ENCODE results near the gene KCNJ11. TPM values are rescaled to one million over a fixed set of nuclear protein-coding genes. Genes with fewer than 3 reads are reported as not detected.

KCNJ11 gene
- total RNA-seq, 1 donor = not detected

GRCh38 chr11:17414992-17415391, 26.5 kb upstream of the KCNJ11 start:
- TF ChIP-seq, protein P1, sequence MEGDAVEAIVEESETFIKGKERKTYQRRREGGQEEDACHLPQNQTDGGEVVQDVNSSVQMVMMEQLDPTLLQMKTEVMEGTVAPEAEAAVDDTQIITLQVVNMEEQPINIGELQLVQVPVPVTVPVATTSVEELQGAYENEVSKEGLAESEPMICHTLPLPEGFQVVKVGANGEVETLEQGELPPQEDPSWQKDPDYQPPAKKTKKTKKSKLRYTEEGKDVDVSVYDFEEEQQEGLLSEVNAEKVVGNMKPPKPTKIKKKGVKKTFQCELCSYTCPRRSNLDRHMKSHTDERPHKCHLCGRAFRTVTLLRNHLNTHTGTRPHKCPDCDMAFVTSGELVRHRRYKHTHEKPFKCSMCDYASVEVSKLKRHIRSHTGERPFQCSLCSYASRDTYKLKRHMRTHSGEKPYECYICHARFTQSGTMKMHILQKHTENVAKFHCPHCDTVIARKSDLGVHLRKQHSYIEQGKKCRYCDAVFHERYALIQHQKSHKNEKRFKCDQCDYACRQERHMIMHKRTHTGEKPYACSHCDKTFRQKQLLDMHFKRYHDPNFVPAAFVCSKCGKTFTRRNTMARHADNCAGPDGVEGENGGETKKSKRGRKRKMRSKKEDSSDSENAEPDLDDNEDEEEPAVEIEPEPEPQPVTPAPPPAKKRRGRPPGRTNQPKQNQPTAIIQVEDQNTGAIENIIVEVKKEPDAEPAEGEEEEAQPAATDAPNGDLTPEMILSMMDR (IDR thresholded peaks at IDR 0.05; ENCODE audit: insufficient read depth, low read depth, low read length) = no peak
- no peak for DNase-seq (ENCODE audit: low read depth)
- H3K4me3 ChIP-seq (ENCODE audit: low read depth, low read length) = no peak overlapping the region

- TF ChIP-seq, protein P1 (IDR thresholded peaks at IDR 0.05; ENCODE audit: insufficient read depth, low read depth, low read length) = no peak
- DNase-seq (ENCODE audit: low read depth) = no peak
Measured at GRCh38 chr11:17414317-17414737, 25.9 kb upstream of the KCNJ11 start.

DNA sequence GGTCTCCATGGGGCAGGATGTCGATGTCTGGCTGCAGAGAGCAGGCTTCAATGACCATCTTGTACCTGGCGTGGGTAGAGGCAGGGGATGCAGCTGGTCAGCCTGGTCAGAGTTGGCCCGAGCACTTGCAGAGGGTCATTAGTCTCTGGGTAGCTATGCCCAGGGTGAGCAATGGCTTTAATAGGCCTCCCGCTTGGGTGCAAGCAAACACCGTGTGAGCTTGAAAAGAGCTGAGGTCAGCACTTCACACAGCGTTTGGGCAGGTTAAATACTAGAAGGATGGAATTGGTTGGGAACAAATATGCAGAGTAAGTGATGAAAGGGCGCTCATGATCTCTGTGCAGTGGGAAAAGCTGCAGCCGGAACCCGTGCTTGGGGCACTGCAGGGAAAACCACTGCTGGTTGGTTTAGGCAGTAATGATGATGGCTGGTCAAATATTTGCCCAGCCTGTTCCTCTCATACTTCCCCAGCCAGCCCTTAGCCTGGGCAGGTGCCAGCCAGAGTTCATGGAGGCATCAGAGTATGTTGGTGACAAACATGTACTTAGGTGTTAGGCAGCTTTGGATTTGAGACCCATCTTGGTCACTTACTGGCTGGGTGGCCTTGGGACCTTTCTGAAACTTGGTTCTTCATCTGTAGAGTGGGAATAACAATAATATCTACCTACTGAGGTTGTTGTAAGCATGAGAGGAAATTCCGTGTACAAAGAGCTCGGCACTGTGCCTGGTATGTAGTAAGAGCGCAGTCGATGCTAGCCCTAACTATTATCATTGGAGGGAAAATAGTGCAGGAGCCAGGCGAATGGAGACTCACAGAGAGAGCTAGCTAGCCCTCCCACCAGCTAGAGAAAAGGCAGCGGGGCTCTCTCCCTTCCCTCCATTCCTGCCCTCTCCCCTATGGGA, 25.2 kb upstream of the KCNJ11 start:
- TF ChIP-seq, protein P1 (IDR thresholded peaks at IDR 0.05; ENCODE audit: insufficient read depth, low read depth, low read length) = no peak
- no peak for DNase-seq (ENCODE audit: low read depth)
- H3K4me3 ChIP-seq (ENCODE audit: low read depth, low read length) = no peak overlapping the region

More at GRCh38 chr11:17414317-17414737, 25.9 kb upstream of the KCNJ11 start:
- H3K4me3 ChIP-seq (ENCODE audit: low read depth, low read length) = no peak overlapping the region

GRCh38 chr11:17412488-17413180, 24.2 kb upstream of the KCNJ11 start:
- no peak for DNase-seq (ENCODE audit: low read depth)
- H3K4me3 ChIP-seq (ENCODE audit: low read depth, low read length) = no peak overlapping the region
- TF ChIP-seq, protein P1 (IDR thresholded peaks at IDR 0.05; ENCODE audit: insufficient read depth, low read depth, low read length) = no peak

DNA sequence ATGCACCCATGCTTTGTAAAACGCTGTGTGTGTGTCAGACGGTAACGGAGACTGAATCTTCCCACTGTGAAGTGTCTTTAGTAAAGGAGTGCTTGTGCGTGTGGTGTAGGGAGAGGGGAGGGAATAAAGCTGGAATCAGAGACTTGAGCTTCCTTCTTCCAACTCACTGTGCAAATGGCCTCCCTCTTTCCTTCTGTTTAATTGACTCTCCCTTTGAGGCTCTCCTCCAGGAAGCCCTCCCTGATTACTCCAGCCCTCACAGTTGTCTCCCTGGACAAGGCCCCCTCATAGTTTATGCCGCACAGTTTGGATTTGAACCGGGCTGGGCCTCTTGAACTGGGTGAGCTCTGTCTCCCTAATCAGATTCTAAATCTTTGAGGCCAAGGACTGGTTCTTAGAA, 23.0 kb upstream of the KCNJ11 start:
- no peak for DNase-seq (ENCODE audit: low read depth)
- TF ChIP-seq, protein P1 (IDR thresholded peaks at IDR 0.05; ENCODE audit: insufficient read depth, low read depth, low read length) = no peak
- no peak overlapping the region for H3K4me3 ChIP-seq (ENCODE audit: low read depth, low read length)

GRCh38 chr11:17410606-17411379, 22.3 kb upstream of the KCNJ11 start:
- TF ChIP-seq, protein P1 (IDR thresholded peaks at IDR 0.05; ENCODE audit: insufficient read depth, low read depth, low read length) = no peak
- no peak overlapping the region for H3K4me3 ChIP-seq (ENCODE audit: low read depth, low read length)
- no peak for DNase-seq (ENCODE audit: low read depth)
